NCI-H2081 (cell line): ENCODE results near the gene ACIN1.

Experiments used
- DNase-seq, 2 experiments: peaks; one replicate each; lab custom pipeline; 2025; lab: John Stamatoyannopoulos, UW

Gene ACIN1

GRCh38 chr14:23042162-23042965, 52.6 kb downstream of the ACIN1 start, which contains the start of gene PSMB11:
PSMB11 (plus strand) TSS chr14:23042212; CDS start chr14:23042226, 14 bp downstream.
- DNase-seq: no peak

GRCh38 chr14:23041729-23042128, 53.2 kb downstream of the ACIN1 start:
- DNase-seq: no peak

GRCh38 chr14:23040100-23040499, 54.8 kb downstream of the ACIN1 start:
- no peak for DNase-seq

- no peak for DNase-seq
Observed at GRCh38 chr14:23035303-23036144, 59.4 kb downstream of the ACIN1 start.

- DNase-seq: no peak
Observed at GRCh38 chr14:23034498-23035302, 60.2 kb downstream of the ACIN1 start, which contains the start of gene PSMB5. PSMB5 (minus strand) TSS chr14:23034900; CDS start chr14:23034881, 19 bp downstream.

- DNase-seq: no peak
Observed at GRCh38 chr14:23033801-23034497, 61.0 kb downstream of the ACIN1 start.

GRCh38 chr14:23033251-23033727, 61.6 kb downstream of the ACIN1 start:
- DNase-seq: no peak

GRCh38 chr14:23030936-23031335, 64.0 kb downstream of the ACIN1 start:
- DNase-seq: no peak

GRCh38 chr14:23028799-23029198, 66.1 kb downstream of the ACIN1 start:
- DNase-seq: no peak

- no peak for DNase-seq
Observed at GRCh38 chr14:23025151-23025814, 69.7 kb downstream of the ACIN1 start.

- DNase-seq: no peak
Observed at GRCh38 chr14:23024612-23025075, 70.3 kb downstream of the ACIN1 start.

- DNase-seq: no peak
Observed at GRCh38 chr14:23023795-23024152, 71.2 kb downstream of the ACIN1 start.

- no peak for DNase-seq
Observed at GRCh38 chr14:23023022-23023794, 71.7 kb downstream of the ACIN1 start.

GRCh38 chr14:23021889-23022442, 73.0 kb downstream of the ACIN1 start:
- DNase-seq: no peak

GRCh38 chr14:23021434-23021833, 73.5 kb downstream of the ACIN1 start:
- DNase-seq: no peak

GRCh38 chr14:23020143-23021128, 74.5 kb downstream of the ACIN1 start:
- no peak for DNase-seq

GRCh38 chr14:23018107-23018506, 76.8 kb downstream of the ACIN1 start:
- no peak for DNase-seq

GRCh38 chr14:23017091-23017490, 77.8 kb downstream of the ACIN1 start:
- no peak for DNase-seq
